GM12878 (cell line): ENCODE measurements around the gene PRSS27. TPM values are rescaled to one million over a fixed set of nuclear protein-coding genes. Genes with fewer than 3 reads are reported as not detected.

Experiments
- ATAC-seq: fragments of 200-7000 bp; cut with Tn5 transposase; 3 replicates; pipeline ENCODE4 v1.9.1; 2020; ENCODE audit warnings: mild to moderate bottlenecking, moderate library complexity
- BruUV-seq: library from RNA; stranded (reverse); fragments of 400-500 nt; replicated peaks from 2 replicates; lab custom pipeline; 2021; lab: Mats Ljungman, UMichigan
- CTCF ChIA-PET: fragments of 300-600 bp; sonication (Branson Sonifier 250); formaldehyde crosslinking; extraction: SDS; loops from one replicate; lab custom pipeline; 2021; ENCODE audit warnings: inconsistent platforms; lab: Yijun Ruan, JAX
- POLR2A ChIA-PET: fragments of 350-600 bp; formaldehyde crosslinking; extraction: SDS; loops from one replicate; lab custom pipeline; 2021; ENCODE audit warnings: inconsistent platforms; lab: Charles Lee
- RAD21 ChIA-PET: fragments of 300-600 bp; sonication (Branson Sonifier 250); formaldehyde crosslinking; loops from one replicate; lab custom pipeline; 2023; ENCODE audit warnings: antibody characterized with exemption; ENCODE audit not compliant: unreplicated experiment; lab: Charles Lee
- SMC1A ChIA-PET: fragments of 300-600 bp; sonication (Branson Sonifier 250); formaldehyde crosslinking; loops from one replicate; lab custom pipeline; 2023; ENCODE audit not compliant: unreplicated experiment, uncharacterized antibody; lab: Charles Lee
- DNase-seq: peaks from one replicate; pipeline ENCODE4 v3.0.0-alpha.2; 2011; ENCODE audit warnings: low read depth, low spot score
- FAIRE-seq: peaks from 3 replicates; lab custom pipeline; 2011; peaks lifted over from hg19 to GRCh38; lab: Jason Lieb, UNC
- H2AFZ ChIP-seq: 2 replicates; pipeline ENCODE4 v1.6.0; 2011; ENCODE audit warnings: low read depth, low read length, control low read depth; ENCODE audit not compliant: control insufficient read depth
- H3K27ac ChIP-seq: 2 replicates; pipeline ENCODE4 v1.5.1; 2011; ENCODE audit warnings: control low read depth; ENCODE audit not compliant: control insufficient read depth, insufficient read depth
- H3K27me3 ChIP-seq, 2 experiments: replicated peaks in 1 of 2; 2 replicates each; pipeline versions ENCODE4 v1.6.0 to v1.6.1; 2011; ENCODE audit warnings: low read length in 1 of 2; ENCODE audit not compliant: control insufficient read depth in 2 of 2, insufficient read depth in 2 of 2
- H3K36me3 ChIP-seq, 2 experiments: 2 replicates each; pipeline ENCODE4 v1.5.1; 2011; ENCODE audit warnings: low read length in 1 of 2; ENCODE audit not compliant: control insufficient read depth in 2 of 2, insufficient read depth in 2 of 2
- H3K4me1 ChIP-seq: 2 replicates; pipeline ENCODE4 v1.6.1; 2011; ENCODE audit warnings: mild to moderate bottlenecking, low read length, moderate library complexity, mixed read lengths; ENCODE audit not compliant: control insufficient read depth, insufficient read depth
- H3K4me2 ChIP-seq: 2 replicates; pipeline ENCODE4 v1.6.0; 2011; ENCODE audit warnings: control low read depth; ENCODE audit not compliant: control insufficient read depth, insufficient read depth
- H3K4me3 ChIP-seq: fragments of 200-600 bp; sonication (generic); 2 replicates; pipeline ENCODE4 v1.5.1; 2016
- H3K79me2 ChIP-seq: 2 replicates; pipeline ENCODE4 v1.6.0; 2011; ENCODE audit warnings: low read length; ENCODE audit not compliant: control insufficient read depth, insufficient read depth
- H3K9ac ChIP-seq: 2 replicates; pipeline ENCODE4 v1.8.0; 2011; ENCODE audit warnings: low read length, control low read depth, mixed read lengths; ENCODE audit not compliant: control insufficient read depth, insufficient read depth
- H3K9me3 ChIP-seq: replicated peaks from 3 replicates; pipeline ENCODE4 v1.5.1; 2011; ENCODE audit warnings: mild to moderate bottlenecking, low read length; ENCODE audit not compliant: control insufficient read depth, insufficient read depth
- H4K20me1 ChIP-seq: 2 replicates; pipeline ENCODE4 v1.6.0; 2011; ENCODE audit not compliant: control insufficient read depth, insufficient read depth
- CBX5 ChIP-seq: sonication (generic); IDR thresholded peaks from 2 replicates; pipeline ENCODE4 v1.6.1; 2016; ENCODE audit warnings: low read depth, moderate library complexity, mild to moderate bottlenecking, inconsistent platforms
- CEBPZ ChIP-seq: fragments of 150-350 bp; IDR thresholded peaks from 2 replicates; pipeline ENCODE4 v1.6.1; 2016; ENCODE audit warnings: low read depth, low read length
- CHD2 ChIP-seq: IDR thresholded peaks from 2 replicates; pipeline ENCODE4 v1.6.1; 2011; ENCODE audit warnings: low read depth, low read length, improper control_type of control experiment, borderline replicate concordance
- CUX1 ChIP-seq: IDR thresholded peaks from 2 replicates; pipeline ENCODE4 v1.6.1; 2012; ENCODE audit warnings: improper control_type of control experiment, low read depth, low read length; ENCODE audit not compliant: insufficient replicate concordance
- DPF2 ChIP-seq: fragments of 450-650 bp; IDR thresholded peaks from 2 replicates; pipeline ENCODE4 v1.6.1; 2017; ENCODE audit warnings: mild to moderate bottlenecking
- NFIC ChIP-seq: IDR thresholded peaks from 2 replicates; pipeline ENCODE4 v1.6.1; 2012; ENCODE audit warnings: low read depth, mild to moderate bottlenecking, inconsistent platforms, low read length, moderate library complexity
- SRF ChIP-seq, 2 experiments: IDR thresholded peaks; 2 replicates each; pipeline ENCODE4 v1.6.1; 2011; ENCODE audit warnings: low read depth in 2 of 2, low read length in 2 of 2, mild to moderate bottlenecking in 1 of 2, moderate library complexity in 1 of 2
- TCF7 ChIP-seq: IDR thresholded peaks from 2 replicates; pipeline ENCODE4 v1.6.1; 2014; ENCODE audit warnings: antibody characterized with exemption, borderline replicate concordance
- WGBS: methylation state at CpG from one replicate; pipeline ENCODE4 v1.1.6; 2016; ENCODE audit warnings: low lambda C conversion rate; ENCODE audit not compliant: insufficient replicate concordance, insufficient coverage; ENCODE audit errors: missing lambda C conversion rate; 5-methylcytosine and 5-hydroxymethylcytosine counted together
- in situ Hi-C: fragments of 300-500 bp; cut with MboI; formaldehyde crosslinking; loops from 9 replicates; pipeline ENCODE4 v1.14.3; 2018; ENCODE audit warnings: mixed read lengths
- intact Hi-C: fragments of 100-400 bp; cut with micrococcal nuclease; formaldehyde crosslinking; loops from one replicate; pipeline ENCODE4 v1.14.2; 2022; ENCODE audit not compliant: unreplicated experiment
- polyA plus RNA-seq, 11 experiments: library from polyadenylated mRNA; depleted of rRNA in 4 of 11; unstranded in 6 of 11; stranded (reverse) in 5 of 11; fragments of >200 nt; fragmentation: Nextera tagmentation in 4 of 11; fragmentation: Illumina TruSeq in 1 of 11; extraction: Ambion mirVana in 4 of 11; extraction: Trizol in 1 of 11; gene quantifications; 1 replicate in 1 of 11; 2 replicates in 10 of 11; pipeline versions ENCODE4 v1.2.1 to v1.2.3, GENCODE V29; 2011 to 2016; ENCODE audit warnings: inconsistent platforms in 2 of 11, missing spikeins in 2 of 11, low read depth in 1 of 11
- total RNA-seq, 4 experiments: library from RNA; depleted of rRNA in 3 of 4; stranded (reverse); fragments of >200 nt in 3 of 4; fragmentation: Illumina TruSeq in 1 of 4; extraction: Trizol in 1 of 4; gene quantifications; 2 replicates each; pipeline versions ENCODE4 v1.2.1 to v1.2.3, GENCODE V29; 2013 to 2021
- TF ChIP-seq, protein P1 (sequence below): IDR thresholded peaks from 2 replicates; pipeline ENCODE4 v1.6.1; 2012; ENCODE audit warnings: low read depth, low read length, improper control_type of control experiment

PRSS27 gene
- total and polyA plus RNA-seq, 10 of the 15 experiments (the other 5 are each of a cell fraction or from before 2014, with no cell fraction given) = 0.18 to 1.8 (median 0.51) TPM; not detected in 2

DNA sequence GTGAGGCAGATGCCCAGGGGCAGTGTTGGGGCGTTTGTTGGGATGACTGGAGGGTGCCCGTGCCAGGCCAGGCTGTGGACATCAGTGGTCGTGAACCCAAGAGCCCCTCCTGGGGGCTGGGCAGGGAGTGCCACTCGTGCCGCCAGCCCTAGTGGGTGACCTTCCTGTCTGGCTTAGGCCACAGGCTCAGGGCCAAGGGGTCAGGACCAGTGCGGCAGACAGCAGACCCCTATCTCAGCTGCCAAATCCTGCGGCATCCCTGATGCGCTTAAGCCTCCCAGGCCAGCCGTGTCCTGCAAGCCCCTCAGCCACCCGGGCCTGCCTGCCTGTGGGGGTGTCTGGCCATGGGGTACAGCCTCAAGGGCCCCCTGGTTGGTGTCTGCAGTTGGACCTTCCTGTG, 14.7 kb downstream of the PRSS27 start (continued):
- TF ChIP-seq, protein P1, sequence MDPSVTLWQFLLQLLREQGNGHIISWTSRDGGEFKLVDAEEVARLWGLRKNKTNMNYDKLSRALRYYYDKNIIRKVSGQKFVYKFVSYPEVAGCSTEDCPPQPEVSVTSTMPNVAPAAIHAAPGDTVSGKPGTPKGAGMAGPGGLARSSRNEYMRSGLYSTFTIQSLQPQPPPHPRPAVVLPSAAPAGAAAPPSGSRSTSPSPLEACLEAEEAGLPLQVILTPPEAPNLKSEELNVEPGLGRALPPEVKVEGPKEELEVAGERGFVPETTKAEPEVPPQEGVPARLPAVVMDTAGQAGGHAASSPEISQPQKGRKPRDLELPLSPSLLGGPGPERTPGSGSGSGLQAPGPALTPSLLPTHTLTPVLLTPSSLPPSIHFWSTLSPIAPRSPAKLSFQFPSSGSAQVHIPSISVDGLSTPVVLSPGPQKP = no peak
- TF ChIP-seq CUX1 = no peak
- no peak for TF ChIP-seq SRF (IDR thresholded peaks at IDR 0.05; ENCODE audit: low read depth in 2 of 2, low read length in 2 of 2)

- H3K27me3 ChIP-seq = no peaks in the 10 kb centered on the region
- no peaks in the 10 kb centered on the region for H4K20me1 ChIP-seq
- H3K4me3 ChIP-seq = no peak overlapping the region
- H3K9ac ChIP-seq = no peak overlapping the region
- no peak for ATAC-seq
- WGBS = 97% methylated on average over 14 of the region's 14 CpGs
- no peaks in the 10 kb centered on the region for H3K4me1 ChIP-seq
- H3K79me2 ChIP-seq = no peaks in the 10 kb centered on the region
- DNase-seq = no peak
- peaks cover 12 to 44% of the 10 kb centered on the region in 2 experiments for H3K36me3 ChIP-seq
- no peak overlapping the region for H3K4me2 ChIP-seq
- H3K27ac ChIP-seq = no peak overlapping the region
- ChIA-PET RAD21 (no interaction called here), POLR2A (no interaction called here), CTCF (no interaction called here)
- no peaks in the 10 kb centered on the region for H3K9me3 ChIP-seq
- intact Hi-C loops = no loop called here
- no peak for TF ChIP-seq TCF7
- TF ChIP-seq NFIC = no peak
- no peak for TF ChIP-seq DPF2
- no peak for TF ChIP-seq CEBPZ
- no peak for TF ChIP-seq CBX5
- TF ChIP-seq CHD2 = no peak
- TF ChIP-seq, all 136 proteins: peak for 0
- BruUV-seq = no TSS peak
- SMC1A ChIA-PET = no interaction called here
- in situ Hi-C loops = no loop called here
- no peak for FAIRE-seq
- no peak overlapping the region for H2AFZ ChIP-seq
These were observed 15.1 kb downstream of the PRSS27 start for GRCh38 chr16:2704983-2705275.
